ENCODE measurements around the gene SNRNP70. TPM values are rescaled to one million over a fixed set of nuclear protein-coding genes. Genes with fewer than 3 reads are reported as not detected.

The SNRNP70 gene
- polyA plus RNA-seq, 3 donors: 27.4 to 360 (median 40.4) TPM

GRCh38 chr19:49110567-49110966 is 25.3 kb downstream of the SNRNP70 start:
- Mint-ChIP-seq H3K27me3 (ENCODE audit: low read depth in 3 of 3) (peaks cover 5 to 10% (median 10%) of the 10 kb centered on the region in 3 donors), H3K4me3 (no peak overlapping the region), H3K36me3 (peaks cover 32 to 37% of the 10 kb centered on the region in 2 donors), H3K4me1 (peaks cover 15% of the 10 kb centered on the region), H3K9me3 (no peaks in the 10 kb centered on the region), H3K27ac (no peak overlapping the region)
- 100% methylated on average over 1 of the region's 3 CpGs for WGBS (ENCODE audit: insufficient coverage)
- no peak for DNase-seq
- no peak overlapping the region for H2AFZ ChIP-seq (ENCODE audit: insufficient read depth, low read depth, low read length, poor library complexity, severe bottlenecking)
- intact Hi-C loops (cut with micrococcal nuclease): loop anchor here in 1 of 2 donors (5.0 kb wide), 1 partner anchor 37 kb away; no protein-coding TSS in a partner anchor
- H3K79me2 ChIP-seq (ENCODE audit: insufficient read depth, low read length): no peaks in the 10 kb centered on the region
- H3K4me2 ChIP-seq (replicated peaks; ENCODE audit: extremely low read depth, low read length, poor library complexity, severe bottlenecking): no peak overlapping the region
- no peaks in the 10 kb centered on the region for H3K9me3 ChIP-seq (replicated peaks in 1 of 2; ENCODE audit: control insufficient read depth in 1 of 2, insufficient read depth in 1 of 2, low read length in 2 of 2)
- no peak overlapping the region for H3K4me3 ChIP-seq (replicated peaks in 1 of 3; ENCODE audit: low read depth in 2 of 3, low read length in 3 of 3)
- peaks cover 37% of the 10 kb centered on the region for H4K20me1 ChIP-seq (ENCODE audit: insufficient read depth, low read length)
- no peak for TF ChIP-seq CTCF (IDR thresholded peaks at IDR 0.05)
- H3K27me3 ChIP-seq (ENCODE audit: control insufficient read depth in 2 of 2, insufficient read depth in 2 of 2, low read length in 2 of 2): no peaks in the 10 kb centered on the region
- H3K9ac ChIP-seq (ENCODE audit: insufficient read depth, low read length, poor library complexity, severe bottlenecking): no peak overlapping the region
- H3K4me1 ChIP-seq (ENCODE audit: control insufficient read depth in 1 of 2, insufficient read depth in 2 of 2, low read length in 2 of 2): peaks cover 15 to 18% of the 10 kb centered on the region in 2 donors
- H3K27ac ChIP-seq (ENCODE audit: low read depth in 1 of 2, low read length in 2 of 2): no peak overlapping the region
- peaks cover 29 to 40% of the 10 kb centered on the region in 2 donors for H3K36me3 ChIP-seq (replicated peaks in 1 of 2; ENCODE audit: control insufficient read depth in 1 of 2, insufficient read depth in 2 of 2, low read length in 2 of 2)

GRCh38 chr19:49111218-49111998 is 26.2 kb downstream of the SNRNP70 start:
- Histone ChIP-seq H3K36me3 (replicated peaks in 1 of 2; ENCODE audit: control insufficient read depth in 1 of 2, insufficient read depth in 2 of 2, low read length in 2 of 2) (peaks cover 23 to 31% of the 10 kb centered on the region in 2 donors), H3K4me2 (replicated peaks; ENCODE audit: extremely low read depth, low read length, poor library complexity, severe bottlenecking) (no peak overlapping the region), H3K4me1 (ENCODE audit: control insufficient read depth in 1 of 2, insufficient read depth in 2 of 2, low read length in 2 of 2) (peaks cover 20 to 24% of the 10 kb centered on the region in 2 donors), H3K79me2 (ENCODE audit: insufficient read depth, low read length) (no peaks in the 10 kb centered on the region), H3K9me3 (replicated peaks in 1 of 2; ENCODE audit: control insufficient read depth in 1 of 2, insufficient read depth in 1 of 2, low read length in 2 of 2) (no peaks in the 10 kb centered on the region), H2AFZ (ENCODE audit: insufficient read depth, low read depth, low read length, poor library complexity, severe bottlenecking) (no peak overlapping the region), H3K9ac (ENCODE audit: insufficient read depth, low read length, poor library complexity, severe bottlenecking) (no peak overlapping the region), H3K27me3 (ENCODE audit: control insufficient read depth in 2 of 2, insufficient read depth in 2 of 2, low read length in 2 of 2) (no peaks in the 10 kb centered on the region), H4K20me1 (ENCODE audit: insufficient read depth, low read length) (peaks cover 29% of the 10 kb centered on the region), H3K4me3 (replicated peaks in 1 of 3; ENCODE audit: low read depth in 2 of 3, low read length in 3 of 3) (no peak overlapping the region), H3K27ac (ENCODE audit: low read depth in 1 of 2, low read length in 2 of 2) (no peak overlapping the region)
- WGBS (ENCODE audit: insufficient coverage): no CpG with 5 or more reads among the region's 11 CpGs
- DNase-seq: no peak
- peaks cover 19% of the 10 kb centered on the region for H3K4me1 Mint-ChIP-seq
- H3K4me3 Mint-ChIP-seq: no peak overlapping the region
- H3K27ac Mint-ChIP-seq: peak overlapping the region in 2 of 7 donors; percentile 33 to 72
- no peak for TF ChIP-seq CTCF (IDR thresholded peaks at IDR 0.05)
- H3K27me3 Mint-ChIP-seq (ENCODE audit: low read depth in 3 of 3): peaks cover 5 to 10% (median 10%) of the 10 kb centered on the region in 3 donors
- peaks cover 0 to 1% (median 0%) of the 10 kb centered on the region in 7 donors for H3K9me3 Mint-ChIP-seq
- H3K36me3 Mint-ChIP-seq: peaks cover 25 to 32% of the 10 kb centered on the region in 2 donors
- intact Hi-C loops (cut with micrococcal nuclease): loop anchor here in 1 of 2 donors (5.0 kb wide), 1 partner anchor 36 kb away; no protein-coding TSS in a partner anchor

Data from CD14-positive monocyte (primary cell).